ENCODE data around the gene ABCA2. TPM values are rescaled to one million over a fixed set of nuclear protein-coding genes. Genes with fewer than 3 reads are reported as not detected.

ABCA2 gene
- total and polyA plus RNA-seq, 4 donors = 46.8 to 151 (median 95.4) TPM

Other genes with a start within 250 kb of the ABCA2 start
Only the 30 nearest of the 38 such genes appear.
- gene AJM1, start 185.8 kb downstream of the ABCA2 start, total RNA-seq = 1 to 10 TPM; 1.2 to 2.2 TPM
- gene AJM1, start 185.8 kb downstream of the ABCA2 start, polyA plus RNA-seq (ENCODE audit: insufficient read length in 2 of 2) = 10 to 100 TPM; 19.3 to 20.5 TPM
- 100 to 1,000 TPM in 1 of 2 donors, 10 to 100 TPM in 1; 81.6 to 191 TPM for gene PHPT1, start 178.8 kb downstream of the ABCA2 start, total RNA-seq
- 100 to 1,000 TPM; 183 to 200 TPM for gene PHPT1, start 178.8 kb downstream of the ABCA2 start, polyA plus RNA-seq (ENCODE audit: insufficient read length in 2 of 2)
- gene MAMDC4, start 175.9 kb downstream of the ABCA2 start, total RNA-seq = 1 to 10 TPM; 1.6 to 9.3 TPM
- 10 to 100 TPM; 15.2 to 15.9 TPM for gene MAMDC4, start 175.9 kb downstream of the ABCA2 start, polyA plus RNA-seq (ENCODE audit: insufficient read length in 2 of 2)
- gene EDF1, start 161.9 kb downstream of the ABCA2 start, total RNA-seq = 100 to 1,000 TPM; 123 to 477 TPM
- gene EDF1, start 161.9 kb downstream of the ABCA2 start, polyA plus RNA-seq (ENCODE audit: insufficient read length in 2 of 2) = 100 to 1,000 TPM; 392 to 409 TPM
- 1 to 10 TPM; 7.4 to 7.5 TPM for gene TRAF2, start 141.7 kb downstream of the ABCA2 start, total RNA-seq
- gene TRAF2, start 141.7 kb downstream of the ABCA2 start, polyA plus RNA-seq (ENCODE audit: insufficient read length in 2 of 2) = 10 to 100 TPM; 12.4 to 19.3 TPM
- gene FBXW5, start 83.5 kb downstream of the ABCA2 start, total RNA-seq = 10 to 100 TPM; 52.0 to 91.5 TPM
- 100 to 1,000 TPM; 103 to 107 TPM for gene FBXW5, start 83.5 kb downstream of the ABCA2 start, polyA plus RNA-seq (ENCODE audit: insufficient read length in 2 of 2)
- gene C8G, start 83.0 kb downstream of the ABCA2 start, total RNA-seq = 1 to 10 TPM in 1 of 2 donors, not detected in 1; 1.3 TPM
- gene C8G, start 83.0 kb downstream of the ABCA2 start, polyA plus RNA-seq (ENCODE audit: insufficient read length in 2 of 2) = 1 to 10 TPM; 1.6 to 1.7 TPM
- gene LCN12, start 76.0 kb downstream of the ABCA2 start, total RNA-seq = 1 to 10 TPM in 1 of 2 donors, under 1 TPM in 1; 0.20 to 4.1 TPM
- gene LCN12, start 76.0 kb downstream of the ABCA2 start, polyA plus RNA-seq (ENCODE audit: insufficient read length in 2 of 2) = 1 to 10 TPM; 6.5 to 7.4 TPM
- gene PTGDS, start 50.7 kb downstream of the ABCA2 start, total RNA-seq = 1,000 to 10,000 TPM in 1 of 2 donors, 100 to 1,000 TPM in 1; 697 to 6,990 TPM
- 1,000 to 10,000 TPM in 1 of 2 donors, 100 to 1,000 TPM in 1; 304 to 3,209 TPM for gene PTGDS, start 50.7 kb downstream of the ABCA2 start, polyA plus RNA-seq (ENCODE audit: insufficient read length in 2 of 2)
- gene LCNL1, start 45.2 kb downstream of the ABCA2 start, total RNA-seq = 10 to 100 TPM in 1 of 2 donors, 1 to 10 TPM in 1; 2.3 to 54.0 TPM
- 10 to 100 TPM in 1 of 2 donors, 1 to 10 TPM in 1; 3.8 to 25.2 TPM for gene LCNL1, start 45.2 kb downstream of the ABCA2 start, polyA plus RNA-seq (ENCODE audit: insufficient read length in 2 of 2)
- 10 to 100 TPM; 15.7 to 57.5 TPM for gene PAXX, start 35.8 kb downstream of the ABCA2 start, total RNA-seq
- gene PAXX, start 35.8 kb downstream of the ABCA2 start, polyA plus RNA-seq (ENCODE audit: insufficient read length in 2 of 2) = 100 to 1,000 TPM in 1 of 2 donors, 10 to 100 TPM in 1; 87.9 to 108 TPM
- gene CLIC3, start 31.7 kb downstream of the ABCA2 start, total RNA-seq = 1 to 10 TPM; 2.0 to 6.4 TPM
- 1 to 10 TPM in 1 of 2 donors, under 1 TPM in 1; 0.35 to 2.0 TPM for gene CLIC3, start 31.7 kb downstream of the ABCA2 start, polyA plus RNA-seq (ENCODE audit: insufficient read length in 2 of 2)
- under 1 TPM; 0.06 to 0.40 TPM for gene FUT7, start 3.9 kb upstream of the ABCA2 start, total RNA-seq
- under 1 TPM; 0.51 to 0.52 TPM for gene FUT7, start 3.9 kb upstream of the ABCA2 start, polyA plus RNA-seq (ENCODE audit: insufficient read length in 2 of 2)
- gene NPDC1, start 17.9 kb upstream of the ABCA2 start, total RNA-seq = 10 to 100 TPM; 26.7 to 82.7 TPM
- 100 to 1,000 TPM; 245 to 276 TPM for gene NPDC1, start 17.9 kb upstream of the ABCA2 start, polyA plus RNA-seq (ENCODE audit: insufficient read length in 2 of 2)
- 1 to 10 TPM; 5.7 to 7.9 TPM for gene ENTPD2, start 25.8 kb upstream of the ABCA2 start, total RNA-seq
- gene ENTPD2, start 25.8 kb upstream of the ABCA2 start, polyA plus RNA-seq (ENCODE audit: insufficient read length in 2 of 2) = 10 to 100 TPM; 49.1 to 50.7 TPM
- 10 to 100 TPM in 1 of 2 donors, 1 to 10 TPM in 1; 5.0 to 12.6 TPM for gene SAPCD2, start 42.3 kb upstream of the ABCA2 start, total RNA-seq
- 10 to 100 TPM; 18.4 to 19.0 TPM for gene SAPCD2, start 42.3 kb upstream of the ABCA2 start, polyA plus RNA-seq (ENCODE audit: insufficient read length in 2 of 2)
- 1 to 10 TPM; 3.5 to 8.1 TPM for gene UAP1L1, start 49.3 kb upstream of the ABCA2 start, total RNA-seq
- gene UAP1L1, start 49.3 kb upstream of the ABCA2 start, polyA plus RNA-seq (ENCODE audit: insufficient read length in 2 of 2) = 1 to 10 TPM; 4.4 to 6.2 TPM
- gene MAN1B1, start 58.7 kb upstream of the ABCA2 start, total RNA-seq = 10 to 100 TPM; 38.3 to 61.3 TPM
- 10 to 100 TPM; 63.3 to 81.3 TPM for gene MAN1B1, start 58.7 kb upstream of the ABCA2 start, polyA plus RNA-seq (ENCODE audit: insufficient read length in 2 of 2)
- gene DPP7, start 86.5 kb upstream of the ABCA2 start, total RNA-seq = 100 to 1,000 TPM in 1 of 2 donors, 10 to 100 TPM in 1; 29.8 to 101 TPM
- gene DPP7, start 86.5 kb upstream of the ABCA2 start, polyA plus RNA-seq (ENCODE audit: insufficient read length in 2 of 2) = 100 to 1,000 TPM; 127 to 144 TPM
- 10 to 100 TPM; 16.2 to 99.0 TPM for gene GRIN1, start 110.9 kb upstream of the ABCA2 start, total RNA-seq
- gene GRIN1, start 110.9 kb upstream of the ABCA2 start, polyA plus RNA-seq (ENCODE audit: insufficient read length in 2 of 2) = 100 to 1,000 TPM; 193 to 207 TPM
- gene LRRC26, start 141.8 kb upstream of the ABCA2 start, total RNA-seq = under 1 TPM; 0.30 to 0.50 TPM
- gene LRRC26, start 141.8 kb upstream of the ABCA2 start, polyA plus RNA-seq (ENCODE audit: insufficient read length in 2 of 2) = 1 to 10 TPM; 1.3 to 1.9 TPM
- gene TMEM210, start 143.8 kb upstream of the ABCA2 start, total RNA-seq = not detected
- under 1 TPM in 1 of 2 donors, not detected in 1; 0.42 TPM for gene TMEM210, start 143.8 kb upstream of the ABCA2 start, polyA plus RNA-seq (ENCODE audit: insufficient read length in 2 of 2)
- gene ANAPC2, start 160.3 kb upstream of the ABCA2 start, total RNA-seq = 10 to 100 TPM; 18.4 to 30.1 TPM
- gene ANAPC2, start 160.3 kb upstream of the ABCA2 start, polyA plus RNA-seq (ENCODE audit: insufficient read length in 2 of 2) = 10 to 100 TPM; 58.2 to 69.8 TPM
- gene SSNA1, start 160.4 kb upstream of the ABCA2 start, total RNA-seq = 10 to 100 TPM; 28.1 to 53.5 TPM
- gene SSNA1, start 160.4 kb upstream of the ABCA2 start, polyA plus RNA-seq (ENCODE audit: insufficient read length in 2 of 2) = 10 to 100 TPM; 64.1 to 66.9 TPM
- 1 to 10 TPM; 6.7 to 9.2 TPM for gene TPRN, start 172.5 kb upstream of the ABCA2 start, total RNA-seq
- 10 to 100 TPM; 24.9 to 30.8 TPM for gene TPRN, start 172.5 kb upstream of the ABCA2 start, polyA plus RNA-seq (ENCODE audit: insufficient read length in 2 of 2)
- gene TMEM203, start 177.4 kb upstream of the ABCA2 start, total RNA-seq = 10 to 100 TPM; 28.5 to 34.1 TPM
- gene TMEM203, start 177.4 kb upstream of the ABCA2 start, polyA plus RNA-seq (ENCODE audit: insufficient read length in 2 of 2) = 10 to 100 TPM; 48.8 to 50.7 TPM
- 1 to 10 TPM; 3.2 to 6.1 TPM for gene NDOR1, start 177.5 kb upstream of the ABCA2 start, total RNA-seq
- 10 to 100 TPM; 18.5 to 23.8 TPM for gene NDOR1, start 177.5 kb upstream of the ABCA2 start, polyA plus RNA-seq (ENCODE audit: insufficient read length in 2 of 2)
- 1 to 10 TPM; 2.0 to 3.0 TPM for gene RNF208, start 194.0 kb upstream of the ABCA2 start, total RNA-seq
- gene RNF208, start 194.0 kb upstream of the ABCA2 start, polyA plus RNA-seq (ENCODE audit: insufficient read length in 2 of 2) = 10 to 100 TPM; 64.3 to 66.6 TPM
- under 1 TPM; 0.69 to 0.94 TPM for gene CYSRT1, start 196.9 kb upstream of the ABCA2 start, total RNA-seq
- gene CYSRT1, start 196.9 kb upstream of the ABCA2 start, polyA plus RNA-seq (ENCODE audit: insufficient read length in 2 of 2) = 1 to 10 TPM; 3.4 to 4.5 TPM
- gene RNF224, start 199.3 kb upstream of the ABCA2 start, total RNA-seq = under 1 TPM in 1 of 2 donors, not detected in 1; 0.06 TPM
- gene RNF224, start 199.3 kb upstream of the ABCA2 start, polyA plus RNA-seq (ENCODE audit: insufficient read length in 2 of 2) = 1 to 10 TPM; 1.3 to 2.2 TPM